SK-N-SH (cell line): ENCODE results near the gene LCORL. TPM values are rescaled to one million over a fixed set of nuclear protein-coding genes. Genes with fewer than 3 reads are reported as not detected.

ENCODE experiments used
- CTCF ChIA-PET: fragments of 300-600, 350-600 bp; formaldehyde crosslinking; extraction: SDS; loops from one replicate; lab custom pipeline; 2021; lab: Yijun Ruan, JAX
- POLR2A ChIA-PET: fragments of 350-600 bp; sonication (Branson Sonifier 250); formaldehyde crosslinking; extraction: SDS; loops from one replicate; lab custom pipeline; 2020; ENCODE audit warnings: antibody characterized with exemption, inconsistent platforms; lab: Yijun Ruan, JAX
- DNase-seq: peaks from one replicate; pipeline ENCODE4 v3.0.0; 2012
- H2AFZ ChIP-seq: fragments of 200-600 bp; sonication (generic); 2 replicates; pipeline ENCODE4 v1.8.1; 2016; ENCODE audit warnings: antibody characterized with exemption, mild to moderate bottlenecking, low read depth
- H3F3A ChIP-seq: fragments of 200-600 bp; sonication (generic); replicated peaks from 2 replicates; pipeline ENCODE3; 2016; ENCODE audit warnings: antibody characterized with exemption, mild to moderate bottlenecking; ENCODE audit not compliant: insufficient read depth
- H3K27ac ChIP-seq, 2 experiments: fragments of 200-500 bp in 1 of 2; fragments of 200-600 bp in 1 of 2; sonication (Bioruptor generic) in 1 of 2; sonication (generic), shearing (Covaris generic) in 1 of 2; 2 replicates each; pipeline versions ENCODE4 v1.5.1 to v1.6.1; 2014 to 2016; ENCODE audit warnings: low read depth in 2 of 2, inconsistent platforms in 1 of 2, low read length in 1 of 2, mild to moderate bottlenecking in 1 of 2, mixed read lengths in 1 of 2
- H3K27me3 ChIP-seq: fragments of 200-600 bp; sonication (generic), shearing (Covaris generic); 2 replicates; pipeline ENCODE4 v1.6.1; 2016; ENCODE audit warnings: mixed run types; ENCODE audit not compliant: insufficient read depth
- H3K36me3 ChIP-seq, 2 experiments: fragments of 200-500 bp in 1 of 2; fragments of 200-600 bp in 1 of 2; sonication (Bioruptor generic) in 1 of 2; sonication (generic) in 1 of 2; replicated peaks in 1 of 2; 2 replicates each; pipeline versions ENCODE3 to v1.5.1; 2014 to 2016; ENCODE audit warnings: low read length in 1 of 2, mild to moderate bottlenecking in 1 of 2; ENCODE audit not compliant: insufficient read depth in 2 of 2, control insufficient read depth in 1 of 2
- H3K4me1 ChIP-seq, 2 experiments: fragments of 200-500 bp in 1 of 2; fragments of 200-600 bp in 1 of 2; sonication (Bioruptor generic) in 1 of 2; sonication (generic), shearing (Covaris generic) in 1 of 2; 2 replicates each; pipeline versions ENCODE4 v1.5.1 to v1.6.1; 2014 to 2016; ENCODE audit warnings: low read depth in 1 of 2, low read length in 1 of 2, mixed run types in 1 of 2; ENCODE audit not compliant: insufficient read depth in 2 of 2, control insufficient read depth in 1 of 2
- H3K4me2 ChIP-seq: fragments of 200-600 bp; sonication (generic), shearing (Covaris generic); 2 replicates; pipeline ENCODE4 v1.6.1; 2017; ENCODE audit warnings: mixed run types
- H3K4me3 ChIP-seq, 2 experiments: fragments of 200-500 bp in 1 of 2; fragments of 200-600 bp in 1 of 2; sonication (Bioruptor generic) in 1 of 2; sonication (generic), shearing (Covaris generic) in 1 of 2; 2 replicates each; pipeline versions ENCODE4 v1.5.1 to v1.8.1; 2014 to 2016; ENCODE audit warnings: low read depth in 2 of 2, inconsistent platforms in 1 of 2, low read length in 1 of 2, mild to moderate bottlenecking in 1 of 2, mixed read lengths in 1 of 2, moderate library complexity in 1 of 2
- H3K79me2 ChIP-seq: fragments of 200-600 bp; sonication (generic); 2 replicates; pipeline ENCODE4 v1.8.1; 2017; ENCODE audit warnings: mild to moderate bottlenecking; ENCODE audit not compliant: insufficient read depth
- H3K9ac ChIP-seq: fragments of 200-600 bp; sonication (generic); 2 replicates; pipeline ENCODE4 v1.6.1; 2017; ENCODE audit warnings: mixed run types
- H3K9me2 ChIP-seq: fragments of 200-600 bp; sonication (generic); 2 replicates; pipeline ENCODE4 v1.6.1; 2017; ENCODE audit warnings: mixed run types
- H3K9me3 ChIP-seq: fragments of 200-600 bp; sonication (generic); 2 replicates; pipeline ENCODE4 v1.6.1; 2017; ENCODE audit warnings: mixed run types, mild to moderate bottlenecking, moderate library complexity
- H4K20me1 ChIP-seq: fragments of 200-600 bp; sonication (generic); 2 replicates; pipeline ENCODE4 v1.6.1; 2017; ENCODE audit warnings: mild to moderate bottlenecking, mixed run types; ENCODE audit not compliant: insufficient read depth
- ELF1 ChIP-seq: IDR thresholded peaks from 2 replicates; pipeline ENCODE4 v1.4.0; 2012
- EP300 ChIP-seq, 2 experiments: IDR thresholded peaks; 2 replicates each; pipeline versions ENCODE4 v1.4.0 to v1.6.1; 2012; ENCODE audit warnings: borderline replicate concordance in 1 of 2, low read depth in 1 of 2, low read length in 1 of 2
- EZH2phosphoT487 ChIP-seq: fragments of 200-600 bp; sonication (generic); IDR thresholded peaks from 2 replicates; pipeline ENCODE4 v1.6.1; 2017; ENCODE audit warnings: low read depth, mixed run types, mild to moderate bottlenecking, antibody characterized with exemption, moderate library complexity, borderline replicate concordance
- FOSL2 ChIP-seq: IDR thresholded peaks from 2 replicates; pipeline ENCODE4 v1.4.0; 2012; ENCODE audit warnings: low read depth, mild to moderate bottlenecking, moderate library complexity, borderline replicate concordance
- GABPA ChIP-seq: IDR thresholded peaks from 2 replicates; pipeline ENCODE4 v1.4.0; 2012; ENCODE audit warnings: low read depth, mild to moderate bottlenecking
- MEF2A ChIP-seq: IDR thresholded peaks from 2 replicates; pipeline ENCODE4 v1.4.0; 2012; ENCODE audit warnings: low read depth, borderline replicate concordance
- MXI1 ChIP-seq: IDR thresholded peaks from 2 replicates; pipeline ENCODE4 v1.6.1; 2012; ENCODE audit warnings: mild to moderate bottlenecking, low read depth, low read length, improper control_type of control experiment
- RAD21 ChIP-seq: IDR thresholded peaks from 2 replicates; pipeline ENCODE4 v1.6.1; 2012; ENCODE audit warnings: mild to moderate bottlenecking, low read length
- RCOR1 ChIP-seq: fragments of 150-350 bp; IDR thresholded peaks from 2 replicates; pipeline ENCODE4 v1.6.1; 2017; ENCODE audit warnings: antibody characterized with exemption, low read length
- RFX5 ChIP-seq: IDR thresholded peaks from 2 replicates; pipeline ENCODE4 v1.6.1; 2012; ENCODE audit warnings: mild to moderate bottlenecking, improper control_type of control experiment, low read length
- SMC3 ChIP-seq: IDR thresholded peaks from 2 replicates; pipeline ENCODE4 v1.6.1; 2012; ENCODE audit warnings: low read depth, low read length, improper control_type of control experiment
- TCF12 ChIP-seq: IDR thresholded peaks from 2 replicates; pipeline ENCODE4 v1.4.0; 2012
- TEAD4 ChIP-seq: IDR thresholded peaks from 2 replicates; pipeline ENCODE4 v1.4.0; 2012; ENCODE audit warnings: mild to moderate bottlenecking, borderline replicate concordance; ENCODE audit not compliant: insufficient read depth
- USF1 ChIP-seq: IDR thresholded peaks from 2 replicates; pipeline ENCODE4 v1.4.0; 2012; ENCODE audit warnings: low read depth, borderline replicate concordance
- USF2 ChIP-seq: fragments of 150-350 bp; IDR thresholded peaks from 2 replicates; pipeline ENCODE4 v1.6.1; 2017; ENCODE audit warnings: antibody characterized with exemption, low read length, low read depth, borderline replicate concordance
- WGBS: methylation state at CpG from one replicate; pipeline ENCODE4 v1.1.6; 2017; ENCODE audit warnings: low lambda C conversion rate; 5-methylcytosine and 5-hydroxymethylcytosine counted together
- polyA plus RNA-seq, 3 experiments: library from polyadenylated mRNA; depleted of rRNA; stranded (reverse); fragments of >200 nt; gene quantifications; 2 replicates each; pipeline ENCODE4 v1.2.3, GENCODE V29; 2012
- TF ChIP-seq, protein P1 (sequence below): fragments of 150-350 bp; IDR thresholded peaks from 2 replicates; pipeline ENCODE4 v1.6.1; 2016; ENCODE audit warnings: mild to moderate bottlenecking, low read depth, low read length
- TF ChIP-seq, protein P2 (sequence below): IDR thresholded peaks from 2 replicates; pipeline ENCODE4; 2012
- TF ChIP-seq, protein P3 (sequence below): IDR thresholded peaks from 2 replicates; pipeline ENCODE4 v1.6.1; 2012; ENCODE audit warnings: mild to moderate bottlenecking, low read depth, low read length, moderate library complexity
- TF ChIP-seq, protein P4 (sequence below): IDR thresholded peaks from 2 replicates; pipeline ENCODE4 v1.4.0; 2012; ENCODE audit warnings: low read depth
- TF ChIP-seq, protein P5 (sequence below): fragments of 200-600 bp; sonication (generic); IDR thresholded peaks from 2 replicates; pipeline ENCODE4 v1.6.1; 2017; ENCODE audit warnings: antibody characterized with exemption, mild to moderate bottlenecking, moderate library complexity

LCORL gene
- polyA plus RNA-seq (2012; rRNA removed) = 1.9 and 2.7 TPM in 2 replicates
- 3.8 and 4.1 TPM in 2 replicates for polyA plus RNA-seq (2012; cell fraction: cytosol; rRNA removed)
- 3.0 TPM in 2 replicates for polyA plus RNA-seq (2012; cell fraction: nucleus; rRNA removed)

GRCh38 chr4:18021720-18022571 is at the start of gene LCORL:
LCORL (minus strand) TSS chr4:18021755; CDS start chr4:18021751, 4 bp downstream.
- ChIA-PET POLR2A (interaction anchor here (0.9 to 1.7 kb wide), 2 partner anchors 201 to 297 kb away, joined by 5 read pairs; no protein-coding TSS in a partner anchor), CTCF (interaction anchor here (0.7 to 1.3 kb wide), 4 partner anchors 8 to 205 kb away, joined by 3 to 10 read pairs (median 3); no protein-coding TSS in a partner anchor)
- Histone ChIP-seq H3K9ac (peak within 1 kb of the TSS; percentile 93), H3K36me3 (no peaks in the 10 kb centered on the region), H3K9me3 (no peaks in the 10 kb centered on the region), H3K27me3 (no peaks in the 10 kb centered on the region), H3K9me2 (no peaks in the 10 kb centered on the region), H3K27ac (peak within 1 kb of the TSS; percentile 87 to 95), H4K20me1 (peaks cover 4% of the 10 kb centered on the region; the same call in 1 of the 2 replicates), H3K4me1 (peaks cover 0 to 8% of the 10 kb centered on the region in 2 experiments; a peak in 2 of 4 replicates), H3K4me2 (peak within 1 kb of the TSS; percentile 86), H3K4me3 (peak within 1 kb of the TSS; percentile 92 to 96), H2AFZ (peak within 1 kb of the TSS; percentile 95), H3F3A (no peaks in the 10 kb centered on the region), H3K79me2 (peaks cover 37% of the 10 kb centered on the region)
- peak; percentile 92 for DNase-seq
- under 1% methylated on average over 43 of the region's 71 CpGs for WGBS
- TF ChIP-seq EZH2phosphoT487 (no peak), RAD21 (peak; percentile 20), MEF2A (no peak), ELF1 (peak; percentile 27; the same call in 1 of the 2 replicates), MXI1 (peak; percentile 95), RCOR1 (0 out of 2 replicates have a peak, but pooled peaks have one; percentile 14), RFX5 (0 out of 2 replicates have a peak, but pooled peaks have one; percentile 13), TCF12 (peak; percentile 0; the same call in 1 of the 2 replicates), USF1 (peak; percentile 54), SMC3 (no peak), EP300 (IDR thresholded peaks at IDR 0.05; ENCODE audit: borderline replicate concordance in 1 of 2, low read depth in 1 of 2, low read length in 1 of 2) (peak; percentile 6 to 26; a peak in 2 of 4 replicates), TEAD4 (0 out of 2 replicates have a peak, but pooled peaks have one; percentile 30), FOSL2 (no peak), GABPA (peak; percentile 58), USF2 (peak; percentile 23; the same call in 1 of the 2 replicates)
- TF ChIP-seq, protein P1, sequence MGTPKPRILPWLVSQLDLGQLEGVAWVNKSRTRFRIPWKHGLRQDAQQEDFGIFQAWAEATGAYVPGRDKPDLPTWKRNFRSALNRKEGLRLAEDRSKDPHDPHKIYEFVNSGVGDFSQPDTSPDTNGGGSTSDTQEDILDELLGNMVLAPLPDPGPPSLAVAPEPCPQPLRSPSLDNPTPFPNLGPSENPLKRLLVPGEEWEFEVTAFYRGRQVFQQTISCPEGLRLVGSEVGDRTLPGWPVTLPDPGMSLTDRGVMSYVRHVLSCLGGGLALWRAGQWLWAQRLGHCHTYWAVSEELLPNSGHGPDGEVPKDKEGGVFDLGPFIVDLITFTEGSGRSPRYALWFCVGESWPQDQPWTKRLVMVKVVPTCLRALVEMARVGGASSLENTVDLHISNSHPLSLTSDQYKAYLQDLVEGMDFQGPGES = no peak
- TF ChIP-seq, protein P2, sequence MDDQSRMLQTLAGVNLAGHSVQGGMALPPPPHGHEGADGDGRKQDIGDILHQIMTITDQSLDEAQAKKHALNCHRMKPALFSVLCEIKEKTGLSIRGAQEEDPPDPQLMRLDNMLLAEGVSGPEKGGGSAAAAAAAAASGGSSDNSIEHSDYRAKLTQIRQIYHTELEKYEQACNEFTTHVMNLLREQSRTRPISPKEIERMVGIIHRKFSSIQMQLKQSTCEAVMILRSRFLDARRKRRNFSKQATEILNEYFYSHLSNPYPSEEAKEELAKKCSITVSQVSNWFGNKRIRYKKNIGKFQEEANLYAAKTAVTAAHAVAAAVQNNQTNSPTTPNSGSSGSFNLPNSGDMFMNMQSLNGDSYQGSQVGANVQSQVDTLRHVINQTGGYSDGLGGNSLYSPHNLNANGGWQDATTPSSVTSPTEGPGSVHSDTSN = peak; percentile 98
- TF ChIP-seq, protein P3, sequence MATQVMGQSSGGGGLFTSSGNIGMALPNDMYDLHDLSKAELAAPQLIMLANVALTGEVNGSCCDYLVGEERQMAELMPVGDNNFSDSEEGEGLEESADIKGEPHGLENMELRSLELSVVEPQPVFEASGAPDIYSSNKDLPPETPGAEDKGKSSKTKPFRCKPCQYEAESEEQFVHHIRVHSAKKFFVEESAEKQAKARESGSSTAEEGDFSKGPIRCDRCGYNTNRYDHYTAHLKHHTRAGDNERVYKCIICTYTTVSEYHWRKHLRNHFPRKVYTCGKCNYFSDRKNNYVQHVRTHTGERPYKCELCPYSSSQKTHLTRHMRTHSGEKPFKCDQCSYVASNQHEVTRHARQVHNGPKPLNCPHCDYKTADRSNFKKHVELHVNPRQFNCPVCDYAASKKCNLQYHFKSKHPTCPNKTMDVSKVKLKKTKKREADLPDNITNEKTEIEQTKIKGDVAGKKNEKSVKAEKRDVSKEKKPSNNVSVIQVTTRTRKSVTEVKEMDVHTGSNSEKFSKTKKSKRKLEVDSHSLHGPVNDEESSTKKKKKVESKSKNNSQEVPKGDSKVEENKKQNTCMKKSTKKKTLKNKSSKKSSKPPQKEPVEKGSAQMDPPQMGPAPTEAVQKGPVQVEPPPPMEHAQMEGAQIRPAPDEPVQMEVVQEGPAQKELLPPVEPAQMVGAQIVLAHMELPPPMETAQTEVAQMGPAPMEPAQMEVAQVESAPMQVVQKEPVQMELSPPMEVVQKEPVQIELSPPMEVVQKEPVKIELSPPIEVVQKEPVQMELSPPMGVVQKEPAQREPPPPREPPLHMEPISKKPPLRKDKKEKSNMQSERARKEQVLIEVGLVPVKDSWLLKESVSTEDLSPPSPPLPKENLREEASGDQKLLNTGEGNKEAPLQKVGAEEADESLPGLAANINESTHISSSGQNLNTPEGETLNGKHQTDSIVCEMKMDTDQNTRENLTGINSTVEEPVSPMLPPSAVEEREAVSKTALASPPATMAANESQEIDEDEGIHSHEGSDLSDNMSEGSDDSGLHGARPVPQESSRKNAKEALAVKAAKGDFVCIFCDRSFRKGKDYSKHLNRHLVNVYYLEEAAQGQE = no peak
- TF ChIP-seq, protein P4, sequence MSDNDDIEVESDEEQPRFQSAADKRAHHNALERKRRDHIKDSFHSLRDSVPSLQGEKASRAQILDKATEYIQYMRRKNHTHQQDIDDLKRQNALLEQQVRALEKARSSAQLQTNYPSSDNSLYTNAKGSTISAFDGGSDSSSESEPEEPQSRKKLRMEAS = no peak; the same call in none of the 2 replicates
- TF ChIP-seq, protein P5, sequence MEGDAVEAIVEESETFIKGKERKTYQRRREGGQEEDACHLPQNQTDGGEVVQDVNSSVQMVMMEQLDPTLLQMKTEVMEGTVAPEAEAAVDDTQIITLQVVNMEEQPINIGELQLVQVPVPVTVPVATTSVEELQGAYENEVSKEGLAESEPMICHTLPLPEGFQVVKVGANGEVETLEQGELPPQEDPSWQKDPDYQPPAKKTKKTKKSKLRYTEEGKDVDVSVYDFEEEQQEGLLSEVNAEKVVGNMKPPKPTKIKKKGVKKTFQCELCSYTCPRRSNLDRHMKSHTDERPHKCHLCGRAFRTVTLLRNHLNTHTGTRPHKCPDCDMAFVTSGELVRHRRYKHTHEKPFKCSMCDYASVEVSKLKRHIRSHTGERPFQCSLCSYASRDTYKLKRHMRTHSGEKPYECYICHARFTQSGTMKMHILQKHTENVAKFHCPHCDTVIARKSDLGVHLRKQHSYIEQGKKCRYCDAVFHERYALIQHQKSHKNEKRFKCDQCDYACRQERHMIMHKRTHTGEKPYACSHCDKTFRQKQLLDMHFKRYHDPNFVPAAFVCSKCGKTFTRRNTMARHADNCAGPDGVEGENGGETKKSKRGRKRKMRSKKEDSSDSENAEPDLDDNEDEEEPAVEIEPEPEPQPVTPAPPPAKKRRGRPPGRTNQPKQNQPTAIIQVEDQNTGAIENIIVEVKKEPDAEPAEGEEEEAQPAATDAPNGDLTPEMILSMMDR = 0 out of 2 replicates have a peak, but pooled peaks have one; percentile 16
